ENCODE measurements around the gene LRMDA. TPM values are rescaled to one million over a fixed set of nuclear protein-coding genes. Genes with fewer than 3 reads are reported as not detected.
"Not testable (repeated sequence)": the region's sequence is repeated elsewhere in the genome, so short reads cannot be mapped to it uniquely, and the experiment has no call there.

Gene LRMDA
- total RNA-seq, 2 experiments from 2014 or later: not detected

DNA sequence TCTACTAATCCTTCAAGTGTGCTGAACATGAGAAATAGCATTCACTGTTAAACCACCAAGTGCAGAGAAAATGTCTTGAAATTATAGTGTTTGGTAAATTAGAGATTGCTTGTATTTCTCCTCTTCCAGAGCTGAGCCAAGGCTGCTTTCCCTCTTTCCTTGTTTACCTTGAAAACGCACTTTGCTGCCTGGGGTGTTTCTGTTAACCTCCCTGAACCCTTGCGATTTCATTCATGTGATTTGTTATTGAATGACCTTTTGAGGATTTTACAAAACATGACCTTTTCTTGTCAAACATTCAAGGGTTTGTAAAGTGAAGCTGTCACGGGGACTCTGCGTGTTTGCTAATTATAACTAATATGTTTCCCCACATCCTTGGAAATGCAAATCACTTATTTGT is 169.4 kb downstream of the LRMDA start:
- no peak overlapping the region for H3K4me2 ChIP-seq (ENCODE audit: low read length)
- no peaks in the 10 kb centered on the region; the same call in 1 of the 2 replicates for H3K9me2 ChIP-seq (ENCODE audit: insufficient read depth, low read length)
- intact Hi-C loops (cut with micrococcal nuclease; ENCODE audit: unreplicated experiment): no loop called here
- H3K36me3 ChIP-seq (ENCODE audit: insufficient read depth, low read length): no peaks in the 10 kb centered on the region
- no peaks in the 10 kb centered on the region for H4K20me1 ChIP-seq (ENCODE audit: insufficient read depth, low read length)
- H3K9me3 ChIP-seq (ENCODE audit: low read length): no peaks in the 10 kb centered on the region
- no peak overlapping the region for H2AFZ ChIP-seq (ENCODE audit: low read length)
- no peaks in the 10 kb centered on the region for H3K4me1 ChIP-seq (ENCODE audit: insufficient read depth, low read length, poor library complexity, severe bottlenecking)
- TF ChIP-seq, protein P1, sequence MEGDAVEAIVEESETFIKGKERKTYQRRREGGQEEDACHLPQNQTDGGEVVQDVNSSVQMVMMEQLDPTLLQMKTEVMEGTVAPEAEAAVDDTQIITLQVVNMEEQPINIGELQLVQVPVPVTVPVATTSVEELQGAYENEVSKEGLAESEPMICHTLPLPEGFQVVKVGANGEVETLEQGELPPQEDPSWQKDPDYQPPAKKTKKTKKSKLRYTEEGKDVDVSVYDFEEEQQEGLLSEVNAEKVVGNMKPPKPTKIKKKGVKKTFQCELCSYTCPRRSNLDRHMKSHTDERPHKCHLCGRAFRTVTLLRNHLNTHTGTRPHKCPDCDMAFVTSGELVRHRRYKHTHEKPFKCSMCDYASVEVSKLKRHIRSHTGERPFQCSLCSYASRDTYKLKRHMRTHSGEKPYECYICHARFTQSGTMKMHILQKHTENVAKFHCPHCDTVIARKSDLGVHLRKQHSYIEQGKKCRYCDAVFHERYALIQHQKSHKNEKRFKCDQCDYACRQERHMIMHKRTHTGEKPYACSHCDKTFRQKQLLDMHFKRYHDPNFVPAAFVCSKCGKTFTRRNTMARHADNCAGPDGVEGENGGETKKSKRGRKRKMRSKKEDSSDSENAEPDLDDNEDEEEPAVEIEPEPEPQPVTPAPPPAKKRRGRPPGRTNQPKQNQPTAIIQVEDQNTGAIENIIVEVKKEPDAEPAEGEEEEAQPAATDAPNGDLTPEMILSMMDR (conservative IDR thresholded peaks at IDR 0.05; ENCODE audit: low read length): no peak
- H3K4me3 ChIP-seq (ENCODE audit: low read depth, low read length, poor library complexity, severe bottlenecking): no peak overlapping the region
- no peak overlapping the region for H3K27ac ChIP-seq (ENCODE audit: low read depth, low read length, poor library complexity, severe bottlenecking)
- BruUV-seq (replicated peaks): no TSS peak
- ChIA-PET CTCF (ENCODE audit: unreplicated experiment) (no interaction called here), POLR2A (no interaction called here)
- no peaks in the 10 kb centered on the region for H3K79me2 ChIP-seq (ENCODE audit: insufficient read depth, low read depth, low read length)
- no peak for DNase-seq (ENCODE audit: low spot score)

- Histone ChIP-seq H3K36me3 (ENCODE audit: insufficient read depth, low read length) (no peaks in the 10 kb centered on the region), H4K20me1 (ENCODE audit: insufficient read depth, low read length) (no peaks in the 10 kb centered on the region), H3K4me2 (ENCODE audit: low read length) (no peak overlapping the region), H3K4me3 (ENCODE audit: low read depth, low read length, poor library complexity, severe bottlenecking) (no peak overlapping the region), H3K9me3 (ENCODE audit: low read length) (no peaks in the 10 kb centered on the region), H3K79me2 (ENCODE audit: insufficient read depth, low read depth, low read length) (no peaks in the 10 kb centered on the region), H2AFZ (ENCODE audit: low read length) (no peak overlapping the region), H3K27ac (ENCODE audit: low read depth, low read length, poor library complexity, severe bottlenecking) (no peak overlapping the region), H3K9me2 (ENCODE audit: insufficient read depth, low read length) (no peaks in the 10 kb centered on the region; the same call in 1 of the 2 replicates), H3K4me1 (ENCODE audit: insufficient read depth, low read length, poor library complexity, severe bottlenecking) (no peaks in the 10 kb centered on the region)
- ChIA-PET CTCF (ENCODE audit: unreplicated experiment) (no interaction called here), POLR2A (no interaction called here)
- TF ChIP-seq, protein P1 (conservative IDR thresholded peaks at IDR 0.05; ENCODE audit: low read length): no peak
- TF ChIP-seq EZH2phosphoT487 (IDR thresholded peaks at IDR 0.05; ENCODE audit: borderline replicate concordance, low read depth, low read length): no peak
- intact Hi-C loops (cut with micrococcal nuclease; ENCODE audit: unreplicated experiment): no loop called here
- DNase-seq (ENCODE audit: low spot score): no peak
- BruUV-seq (replicated peaks): no TSS peak
These were observed 170.9 kb downstream of the LRMDA start for GRCh38 chr10:75602341-75602740.

DNA sequence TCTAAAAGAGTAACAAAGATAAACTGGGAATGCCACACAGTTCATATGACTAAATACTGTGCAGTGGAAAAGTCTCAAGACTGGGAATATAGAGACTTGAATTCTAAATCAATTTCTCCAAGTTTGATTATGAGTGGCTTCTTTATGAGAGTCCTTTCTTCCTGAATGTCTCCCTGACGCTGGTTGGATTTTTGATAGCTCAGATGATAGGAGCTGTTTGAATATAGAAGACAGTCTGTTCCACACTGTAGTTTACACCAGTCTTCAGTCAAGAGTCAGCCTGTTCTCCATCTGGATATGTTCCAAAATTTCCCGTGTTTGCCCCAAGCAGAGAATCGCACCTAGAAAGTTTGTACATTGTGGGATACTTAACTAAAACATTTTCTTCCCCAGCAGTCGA is 173.7 kb downstream of the LRMDA start:
- intact Hi-C loops (cut with micrococcal nuclease; ENCODE audit: unreplicated experiment): no loop called here
- POLR2A ChIA-PET: interaction anchor here (0.6 kb wide), 1 partner anchor 13 kb away, joined by 4 read pairs; no protein-coding TSS in a partner anchor
- no peaks in the 10 kb centered on the region for H3K9me3 ChIP-seq (ENCODE audit: low read length)
- H4K20me1 ChIP-seq (ENCODE audit: insufficient read depth, low read length): no peaks in the 10 kb centered on the region
- H3K79me2 ChIP-seq (ENCODE audit: insufficient read depth, low read depth, low read length): no peaks in the 10 kb centered on the region
- no peak for DNase-seq (ENCODE audit: low spot score)
- TF ChIP-seq EZH2phosphoT487 (IDR thresholded peaks at IDR 0.05; ENCODE audit: borderline replicate concordance, low read depth, low read length): no peak
- TF ChIP-seq, protein P1 (conservative IDR thresholded peaks at IDR 0.05; ENCODE audit: low read length): no peak
- no TSS peak for BruUV-seq (replicated peaks)
- no peak overlapping the region for H3K4me2 ChIP-seq (ENCODE audit: low read length)
- CTCF ChIA-PET (ENCODE audit: unreplicated experiment): no interaction called here
- H3K4me3 ChIP-seq (ENCODE audit: low read depth, low read length, poor library complexity, severe bottlenecking): no peak overlapping the region
- no peaks in the 10 kb centered on the region for H3K36me3 ChIP-seq (ENCODE audit: insufficient read depth, low read length)
- no peak overlapping the region for H3K27ac ChIP-seq (ENCODE audit: low read depth, low read length, poor library complexity, severe bottlenecking)
- no peaks in the 10 kb centered on the region; the same call in 1 of the 2 replicates for H3K9me2 ChIP-seq (ENCODE audit: insufficient read depth, low read length)
- no peaks in the 10 kb centered on the region for H3K4me1 ChIP-seq (ENCODE audit: insufficient read depth, low read length, poor library complexity, severe bottlenecking)
- no peak overlapping the region for H2AFZ ChIP-seq (ENCODE audit: low read length)

DNA sequence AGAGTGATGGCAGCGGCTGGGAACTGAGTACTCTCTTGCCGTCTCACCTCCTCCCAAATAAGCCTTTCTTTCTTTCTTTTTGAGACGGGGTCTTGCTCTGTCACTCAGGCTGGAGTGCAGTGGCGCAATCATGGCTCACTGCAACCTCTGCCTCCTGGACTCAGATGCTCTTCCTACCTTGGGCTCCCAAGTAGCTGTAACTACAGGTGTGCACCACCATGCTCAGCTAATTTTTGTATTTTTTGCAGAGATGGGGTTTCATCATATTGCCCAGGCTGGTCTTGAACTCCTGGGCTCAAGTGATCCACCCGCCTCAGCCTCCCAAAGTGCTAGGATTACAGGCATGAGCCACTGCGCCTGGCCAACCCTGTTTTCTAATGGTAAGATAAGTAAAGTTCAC is 174.4 kb downstream of the LRMDA start:
- DNase-seq (ENCODE audit: low spot score); POLR2A ChIA-PET; BruUV-seq (replicated peaks); H4K20me1 ChIP-seq (ENCODE audit: insufficient read depth, low read length); intact Hi-C loops (cut with micrococcal nuclease; ENCODE audit: unreplicated experiment); H3K9me3 ChIP-seq (ENCODE audit: low read length); H3K4me1 ChIP-seq (ENCODE audit: insufficient read depth, low read length, poor library complexity, severe bottlenecking); H3K4me2 ChIP-seq (ENCODE audit: low read length); CTCF ChIA-PET (ENCODE audit: unreplicated experiment); H3K27ac ChIP-seq (ENCODE audit: low read depth, low read length, poor library complexity, severe bottlenecking); H2AFZ ChIP-seq (ENCODE audit: low read length); H3K9me2 ChIP-seq (ENCODE audit: insufficient read depth, low read length); H3K79me2 ChIP-seq (ENCODE audit: insufficient read depth, low read depth, low read length); H3K36me3 ChIP-seq (ENCODE audit: insufficient read depth, low read length); H3K4me3 ChIP-seq (ENCODE audit: low read depth, low read length, poor library complexity, severe bottlenecking): not testable (repeated sequence)

Measured in OCI-LY7 (cell line).